Measurements from ENCODE around the gene GPR65. TPM values are rescaled to one million over a fixed set of nuclear protein-coding genes. Genes with fewer than 3 reads are reported as not detected.

Gene GPR65
- total and polyA plus RNA-seq, 9 of the 15 experiments (the other 6 are each of a cell fraction or from before 2014, with no cell fraction given): 0.03 to 0.11 (median 0.04) TPM; not detected in 6

GRCh38 chr14:87995500-87996290, 9.2 kb upstream of the GPR65 start (continued):
- TF ChIP-seq MGA (IDR thresholded peaks at IDR 0.05) (peak; percentile 25; the same call in 1 of the 2 replicates), ZNF449 (CRISPR knock-in tag; IDR thresholded peaks at IDR 0.05) (no peak), ZNF780A (CRISPR knock-in tag; IDR thresholded peaks at IDR 0.05) (no peak), TCF7L2 (IDR thresholded peaks at IDR 0.05; ENCODE audit: low read depth, low read length) (no peak), HDAC2 (IDR thresholded peaks at IDR 0.05) (no peak), KLF1 (tag; IDR thresholded peaks at IDR 0.05) (no peak), BRD4 (IDR thresholded peaks at IDR 0.05) (no peak), CBFA2T2 (conservative IDR thresholded peaks at IDR 0.05) (peak; percentile 20)

Data from K562 (cell line).